Activated CD4-positive, CD25-positive, alpha-beta regulatory T cell treated with anti-CD3 and anti-CD28 coated beads, Interleukin-2, amount 50 U/mL, for 72 hours (primary cell): ENCODE data around the gene ST8SIA5.

Experiments
- DNase-seq: peaks from one replicate; pipeline ENCODE4 v3.0.0; 2021

ST8SIA5 gene

GRCh38 chr18:46623541-46623940 lies 133.3 kb downstream of the ST8SIA5 start:
- DNase-seq, result no peak

DNA sequence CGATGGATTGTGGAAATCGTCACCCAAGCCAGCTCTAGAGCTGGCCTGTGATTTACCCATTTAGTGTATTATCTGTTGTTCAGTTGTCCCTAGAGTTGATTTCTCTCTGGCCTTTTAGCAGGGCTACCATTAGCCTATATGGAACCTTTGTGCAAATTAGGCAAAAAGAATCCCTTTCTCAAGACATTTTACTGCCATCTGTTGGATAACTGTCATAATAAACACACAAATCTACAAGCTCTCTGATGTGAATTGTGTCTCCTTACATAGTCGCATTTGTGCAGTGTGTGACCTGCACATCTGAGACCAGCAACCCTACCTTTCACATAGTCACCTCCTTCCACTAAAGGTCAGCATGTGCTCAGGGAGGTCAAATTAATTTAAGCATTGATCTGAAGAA lies 133.9 kb downstream of the ST8SIA5 start:
- DNase-seq, result no peak

GRCh38 chr18:46622451-46622850 lies 134.4 kb downstream of the ST8SIA5 start:
- no peak for DNase-seq

GRCh38 chr18:46621871-46622270 lies 135.0 kb downstream of the ST8SIA5 start:
- DNase-seq, result no peak

GRCh38 chr18:46621111-46621766 lies 135.6 kb downstream of the ST8SIA5 start:
- no peak for DNase-seq

- no peak for DNase-seq
Observed at GRCh38 chr18:46619559-46619958, 137.3 kb downstream of the ST8SIA5 start.
